Hippocampal formation (tissue), 2 donors: Measurements from ENCODE around the gene LHX8.
A peak's percentile ranks its signal among the peaks of the same experiment; 100 is the strongest.

Experiments used
- DNase-seq, 2 donors: peaks; one replicate each; lab custom pipeline; 2025; lab: John Stamatoyannopoulos, UW

LHX8 gene

GRCh38 chr1:75203415-75204277 is 69.5 kb downstream of the LHX8 start:
- peak in 1 of 2 donors; percentile 74 for DNase-seq

DNA sequence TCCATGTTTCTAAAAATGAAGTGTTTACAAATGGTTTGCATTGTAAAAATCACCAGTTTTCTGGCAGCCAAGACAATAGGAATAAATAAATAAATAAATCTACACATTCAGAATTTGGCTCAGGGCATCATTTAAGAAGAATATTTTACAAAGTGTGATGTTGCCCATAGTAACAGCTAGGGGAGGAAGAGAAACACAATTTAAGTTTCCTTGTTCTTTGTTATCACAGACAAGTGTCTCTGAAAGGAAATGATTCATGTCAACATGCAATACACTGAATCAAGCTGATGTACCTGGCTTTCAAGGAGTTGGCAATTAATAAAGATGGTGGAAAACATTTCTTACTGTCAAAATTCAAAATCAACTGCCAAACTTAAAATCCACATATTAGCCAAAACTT is 74.7 kb downstream of the LHX8 start:
- DNase-seq: no peak
